Sigmoid colon (tissue), 7 donors: ENCODE measurements around the gene DDIT4. TPM values are rescaled to one million over a fixed set of nuclear protein-coding genes. Genes with fewer than 3 reads are reported as not detected.

ENCODE experiments used
- DNase-seq: peaks from one replicate; pipeline ENCODE4 v3.0.0-alpha.2; 2019
- H3K27ac ChIP-seq, 4 donors: fragments of 200-600 bp; sonication (generic); one replicate each; pipeline ENCODE4 v1.5.1; 2016 to 2019; ENCODE audit warnings: mild to moderate bottlenecking in 1 of 4
- H3K27me3 ChIP-seq, 3 donors: fragments of 200-600 bp; sonication (generic); one replicate each; pipeline ENCODE4 v1.5.1; 2019; ENCODE audit warnings: mild to moderate bottlenecking in 1 of 3
- H3K36me3 ChIP-seq, 4 donors: fragments of 200-600 bp; sonication (generic); one replicate each; pipeline ENCODE4 v1.5.1; 2016 to 2019
- H3K4me1 ChIP-seq, 4 donors: fragments of 200-600 bp; sonication (generic); one replicate each; pipeline ENCODE4 v1.5.1; 2017 to 2019
- H3K4me3 ChIP-seq, 4 donors: fragments of 200-600 bp; sonication (generic); one replicate each; pipeline ENCODE4 v1.5.1; 2017 to 2019; ENCODE audit warnings: mild to moderate bottlenecking in 2 of 4, moderate library complexity in 1 of 4
- H3K9me3 ChIP-seq, 4 donors: fragments of 200-600 bp in 3 of 4; sonication (generic) in 3 of 4; one replicate each; pipeline versions ENCODE4 v1.5.1 to v1.6.1; 2013 to 2019
- EP300 ChIP-seq, 4 donors: sonication (generic); formaldehyde crosslinking; IDR thresholded peaks; one replicate each; pipeline ENCODE4 v1.6.1; 2017; ENCODE audit warnings: antibody characterized with exemption in 4 of 4
- POLR2A ChIP-seq, 2 donors: fragments of 450-650 bp; IDR thresholded peaks; one replicate each; pipeline ENCODE4 v1.6.1; 2016; ENCODE audit warnings: antibody characterized with exemption in 2 of 2, mild to moderate bottlenecking in 2 of 2, moderate library complexity in 2 of 2
- POLR2AphosphoS5 ChIP-seq, 4 donors: sonication (generic); formaldehyde crosslinking; IDR thresholded peaks; one replicate each; pipeline ENCODE4 v1.6.1; 2017; ENCODE audit warnings: antibody characterized with exemption in 4 of 4
- WGBS, 2 donors: extraction: QIAGEN DNeasy Blood & Tissue Kit; methylation state at CpG; one replicate each; pipeline ENCODE4 v1.1.7; 2013; 5-methylcytosine and 5-hydroxymethylcytosine counted together
- intact Hi-C: fragments of 100-400 bp; cut with DNase I; formaldehyde crosslinking; loops from one replicate; pipeline ENCODE4 v1.15.1; 2023
- polyA plus RNA-seq, 3 donors: library from polyadenylated mRNA; stranded (reverse); fragments of 200-250 nt; gene quantifications; one replicate each; pipeline ENCODE4 v1.2.3, GENCODE V29; 2013
- total RNA-seq, 4 donors: library from RNA; depleted of rRNA; stranded (reverse); fragments of >200 nt; gene quantifications; one replicate each; pipeline ENCODE4 v1.1.0, GENCODE V29; 2016
- TF ChIP-seq, protein P1 (sequence below), 4 experiments: fragments of 450-650 bp in 3 of 4; fragments of 200-600 bp in 1 of 4; IDR thresholded peaks; one replicate each; pipeline ENCODE4 v1.5.1; 2016 to 2019; ENCODE audit warnings: antibody characterized with exemption in 4 of 4, mild to moderate bottlenecking in 3 of 4, moderate library complexity in 2 of 4
- donor health status: healthy with polysubstance abuse.
- donor health status: Bipolar disorder and iron deficiency.
- donor health status: healthy.

Gene DDIT4
- total and polyA plus RNA-seq, 7 donors: 71.5 to 413 (median 100.0) TPM

DNA sequence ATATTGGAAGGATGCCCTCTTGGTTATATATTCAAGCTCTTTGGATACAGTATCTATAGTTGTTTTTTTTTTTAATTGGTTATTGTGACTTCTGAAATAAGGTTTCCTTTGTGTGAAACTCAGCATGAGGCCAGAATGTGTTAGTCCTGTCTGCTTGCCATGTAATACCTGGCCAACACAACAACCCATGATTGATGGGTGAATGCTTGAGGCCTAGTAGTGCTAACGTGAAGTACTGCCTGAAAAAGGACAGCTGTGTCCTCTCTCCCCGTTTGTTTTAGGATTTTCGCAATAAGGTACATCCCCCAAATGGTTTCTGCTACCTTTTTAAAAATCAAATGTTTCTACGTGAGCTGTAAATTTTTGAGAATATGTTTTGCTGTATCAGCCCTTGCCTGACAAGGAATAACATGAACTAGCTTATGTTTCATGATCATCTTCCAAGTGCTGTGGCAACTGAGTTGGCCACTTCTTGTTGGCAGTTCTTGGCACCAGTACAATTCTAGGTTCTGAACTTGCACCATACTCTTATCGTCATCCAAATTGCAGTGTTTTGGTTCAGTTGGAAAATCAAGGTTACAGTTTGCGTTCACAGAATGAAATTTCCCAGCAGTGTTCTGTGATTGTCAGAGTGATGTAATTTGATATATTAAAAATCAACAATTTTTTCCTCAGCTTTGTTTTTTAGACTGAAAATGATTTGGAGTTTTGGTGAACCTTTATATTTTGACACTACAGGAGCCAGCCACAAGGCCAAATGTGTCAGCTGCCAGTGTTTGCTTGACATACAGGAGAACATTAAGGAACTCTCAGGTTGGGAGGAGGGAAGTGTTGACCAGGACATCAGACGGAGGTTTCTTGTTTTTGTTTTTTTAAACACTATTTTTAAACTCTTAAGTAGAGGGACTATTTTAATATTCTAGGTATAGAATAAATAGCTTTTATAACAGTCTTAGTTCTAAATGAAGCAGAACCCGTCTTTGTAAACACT lies 44.2 kb upstream of the DDIT4 start:
- peak; percentile 30 to 72 (median 40) for TF ChIP-seq POLR2AphosphoS5 (IDR thresholded peaks at IDR 0.05)
- TF ChIP-seq, protein P1, sequence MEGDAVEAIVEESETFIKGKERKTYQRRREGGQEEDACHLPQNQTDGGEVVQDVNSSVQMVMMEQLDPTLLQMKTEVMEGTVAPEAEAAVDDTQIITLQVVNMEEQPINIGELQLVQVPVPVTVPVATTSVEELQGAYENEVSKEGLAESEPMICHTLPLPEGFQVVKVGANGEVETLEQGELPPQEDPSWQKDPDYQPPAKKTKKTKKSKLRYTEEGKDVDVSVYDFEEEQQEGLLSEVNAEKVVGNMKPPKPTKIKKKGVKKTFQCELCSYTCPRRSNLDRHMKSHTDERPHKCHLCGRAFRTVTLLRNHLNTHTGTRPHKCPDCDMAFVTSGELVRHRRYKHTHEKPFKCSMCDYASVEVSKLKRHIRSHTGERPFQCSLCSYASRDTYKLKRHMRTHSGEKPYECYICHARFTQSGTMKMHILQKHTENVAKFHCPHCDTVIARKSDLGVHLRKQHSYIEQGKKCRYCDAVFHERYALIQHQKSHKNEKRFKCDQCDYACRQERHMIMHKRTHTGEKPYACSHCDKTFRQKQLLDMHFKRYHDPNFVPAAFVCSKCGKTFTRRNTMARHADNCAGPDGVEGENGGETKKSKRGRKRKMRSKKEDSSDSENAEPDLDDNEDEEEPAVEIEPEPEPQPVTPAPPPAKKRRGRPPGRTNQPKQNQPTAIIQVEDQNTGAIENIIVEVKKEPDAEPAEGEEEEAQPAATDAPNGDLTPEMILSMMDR (IDR thresholded peaks at IDR 0.05): no peak
- H3K4me1 ChIP-seq: peaks cover 0 to 28% (median 14%) of the 10 kb centered on the region in 4 donors
- whole genome bisulfite sequencing, 2 donors: 80% methylated on average over 8 of the region's 8 CpGs
- intact Hi-C loops: no loop called here
- no peak overlapping the region for H3K4me3 ChIP-seq
- H3K27me3 ChIP-seq: no peaks in the 10 kb centered on the region
- peaks cover 7 to 61% (median 20%) of the 10 kb centered on the region in 4 donors for H3K36me3 ChIP-seq
- peak overlapping the region; percentile 32 to 64 (median 62) for H3K27ac ChIP-seq
- peak; percentile 74 for DNase-seq
- H3K9me3 ChIP-seq: no peaks in the 10 kb centered on the region

DNA sequence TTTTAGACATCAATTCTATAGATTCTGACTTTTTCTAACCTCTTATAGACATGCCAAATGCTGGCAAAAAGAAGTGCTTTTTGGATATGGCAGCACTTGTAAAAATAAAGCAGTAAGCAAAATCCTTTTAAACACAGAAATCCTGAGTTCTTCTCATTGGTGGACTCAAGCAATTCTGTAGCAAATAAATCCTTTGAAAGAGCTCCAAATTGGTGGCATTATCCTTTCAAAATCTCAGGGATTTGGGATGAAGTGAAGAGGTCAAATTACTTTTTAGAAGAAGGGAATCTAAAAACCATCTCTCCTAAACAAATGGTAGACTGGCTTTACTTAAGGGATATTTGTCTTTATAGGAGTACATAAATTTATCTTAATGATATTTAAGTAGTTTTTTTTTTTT lies 40.1 kb upstream of the DDIT4 start:
- DNase-seq: no peak
- H3K9me3 ChIP-seq: no peaks in the 10 kb centered on the region
- peaks cover 7 to 77% (median 28%) of the 10 kb centered on the region in 4 donors for H3K36me3 ChIP-seq
- H3K27me3 ChIP-seq: no peaks in the 10 kb centered on the region
- TF ChIP-seq EP300 (IDR thresholded peaks at IDR 0.05): no peak
- TF ChIP-seq POLR2A (IDR thresholded peaks at IDR 0.05): no peak
- no peak for TF ChIP-seq POLR2AphosphoS5 (IDR thresholded peaks at IDR 0.05)
- TF ChIP-seq, protein P1 (IDR thresholded peaks at IDR 0.05): no peak
- peaks cover 0 to 19% (median 7%) of the 10 kb centered on the region in 4 donors for H3K4me1 ChIP-seq
- no peak overlapping the region for H3K27ac ChIP-seq
- no peak overlapping the region for H3K4me3 ChIP-seq
- intact Hi-C loops: no loop called here

DNA sequence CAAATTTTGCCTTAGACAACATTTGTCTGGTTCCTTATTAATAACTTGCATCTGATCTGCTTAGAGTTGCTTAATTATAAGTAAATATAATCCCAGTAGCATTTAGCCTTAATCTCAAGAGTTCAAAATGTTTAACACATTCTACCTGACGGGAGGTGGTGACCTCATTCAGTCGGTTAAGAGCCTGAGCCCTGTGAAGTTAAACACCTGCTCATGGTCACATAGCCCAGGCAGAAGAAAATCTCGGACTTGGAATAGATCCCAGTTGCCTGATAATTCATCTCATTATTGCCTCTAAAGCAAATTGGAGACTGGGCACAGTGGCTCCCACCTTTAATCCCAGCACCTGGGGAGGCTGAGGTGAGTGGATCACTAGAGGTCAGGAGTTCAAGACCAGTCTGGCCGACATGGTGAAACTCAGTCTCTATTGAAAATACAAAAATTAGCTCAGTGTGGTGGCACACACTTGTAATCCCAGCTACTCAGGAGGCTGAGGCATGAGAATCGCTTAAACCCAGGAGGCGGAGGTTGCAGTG lies 39.1 kb upstream of the DDIT4 start:
- Histone ChIP-seq H3K27me3 (no peaks in the 10 kb centered on the region), H3K36me3 (peaks cover 7 to 77% (median 28%) of the 10 kb centered on the region in 4 donors), H3K4me3 (no peak overlapping the region), H3K9me3 (no peaks in the 10 kb centered on the region), H3K4me1 (peaks cover 0 to 9% (median under 1%) of the 10 kb centered on the region in 4 donors), H3K27ac (no peak overlapping the region)
- intact Hi-C loops: no loop called here
- DNase-seq: peak; percentile 14
- TF ChIP-seq POLR2A (IDR thresholded peaks at IDR 0.05) (no peak), EP300 (IDR thresholded peaks at IDR 0.05) (no peak), POLR2AphosphoS5 (IDR thresholded peaks at IDR 0.05) (no peak)
- TF ChIP-seq, protein P1 (IDR thresholded peaks at IDR 0.05): no peak
- 46 to 82% methylated on average over 6 of the region's 6 CpGs for WGBS, 2 donors

DNA sequence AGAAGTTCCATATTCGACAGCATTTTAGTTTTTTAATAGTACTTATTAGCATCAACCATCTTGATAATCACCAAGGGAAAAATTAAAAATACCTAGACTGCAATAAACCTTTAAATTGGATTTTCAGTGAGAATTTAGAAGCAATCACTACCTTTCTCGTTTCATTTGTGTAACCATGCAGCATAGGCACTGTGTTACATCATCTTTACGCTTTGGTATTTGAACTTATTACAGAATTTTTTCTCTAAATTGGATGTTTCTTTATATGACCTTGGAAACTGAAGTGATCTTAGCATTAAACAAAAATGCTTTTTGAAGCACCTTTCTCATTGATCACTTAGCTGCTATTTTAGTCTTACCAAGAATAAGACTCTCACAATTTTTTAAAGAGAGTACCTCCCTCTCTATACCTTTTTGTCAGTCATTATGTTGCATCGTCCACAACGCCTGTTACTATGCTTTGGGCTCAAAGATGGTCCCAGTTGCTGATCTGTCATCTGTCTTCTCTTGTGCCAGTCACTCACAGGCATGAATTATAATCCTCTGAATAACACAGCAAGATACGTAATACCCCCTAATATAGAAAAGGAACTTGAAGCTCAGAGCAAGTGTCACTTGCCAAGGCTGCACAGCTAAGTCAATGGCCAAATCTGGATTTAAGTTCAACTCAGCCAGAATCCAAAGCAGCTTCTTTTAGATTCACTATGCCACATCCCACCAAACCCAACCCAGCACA lies 38.0 kb upstream of the DDIT4 start:
- WGBS, 2 donors: 90 to 93% methylated on average over 6 of the region's 6 CpGs
- TF ChIP-seq EP300 (IDR thresholded peaks at IDR 0.05) (no peak), POLR2AphosphoS5 (IDR thresholded peaks at IDR 0.05) (no peak)
- H3K9me3 ChIP-seq: no peaks in the 10 kb centered on the region
- no peak overlapping the region for H3K27ac ChIP-seq
- no peak overlapping the region for H3K4me3 ChIP-seq
- H3K36me3 ChIP-seq: peaks cover 7 to 68% (median 26%) of the 10 kb centered on the region in 4 donors
- no peak for DNase-seq
- no peaks in the 10 kb centered on the region for H3K27me3 ChIP-seq
- H3K4me1 ChIP-seq: no peaks in the 10 kb centered on the region
- intact Hi-C loops: no loop called here
